Measurements from ENCODE around the gene PCSK6. TPM values are rescaled to one million over a fixed set of nuclear protein-coding genes. Genes with fewer than 3 reads are reported as not detected.

Gene PCSK6
- total RNA-seq, 2 experiments from 2014 or later, result 0.25 to 0.64 TPM

- H3K9me3 Mint-ChIP-seq, result no peaks in the 10 kb centered on the region
- H3K36me3 Mint-ChIP-seq (ENCODE audit: low read depth), result no peaks in the 10 kb centered on the region
- intact Hi-C loops (cut with micrococcal nuclease), result no loop called here
- H3K27ac Mint-ChIP-seq, result no peak overlapping the region
- H3K4me3 Mint-ChIP-seq, result no peak overlapping the region
- CTCF ChIA-PET, result no interaction called here
- no peaks in the 10 kb centered on the region for H3K4me1 Mint-ChIP-seq (ENCODE audit: low read depth)
- peaks cover 15% of the 10 kb centered on the region for H3K27me3 Mint-ChIP-seq (ENCODE audit: low read depth)
- DNase-seq, result no peak
These were observed 6.8 kb downstream of the PCSK6 start for GRCh38 chr15:101482526-101483371.

- no peak for DNase-seq
- Mint-ChIP-seq H3K4me1 (ENCODE audit: low read depth) (no peaks in the 10 kb centered on the region), H3K27me3 (ENCODE audit: low read depth) (peaks cover 11% of the 10 kb centered on the region), H3K36me3 (ENCODE audit: low read depth) (no peaks in the 10 kb centered on the region), H3K27ac (no peak overlapping the region), H3K9me3 (no peaks in the 10 kb centered on the region), H3K4me3 (no peak overlapping the region)
- CTCF ChIA-PET, result no interaction called here
- intact Hi-C loops (cut with micrococcal nuclease), result no loop called here
These were observed 7.5 kb downstream of the PCSK6 start for GRCh38 chr15:101481917-101482525.

GRCh38 chr15:101481381-101481705 is 8.2 kb downstream of the PCSK6 start:
- intact Hi-C loops (cut with micrococcal nuclease), result no loop called here

GRCh38 chr15:101480613-101481380 is 8.7 kb downstream of the PCSK6 start:
- Mint-ChIP-seq H3K27ac (no peak overlapping the region), H3K27me3 (ENCODE audit: low read depth) (peaks cover 2% of the 10 kb centered on the region), H3K9me3 (no peaks in the 10 kb centered on the region), H3K4me1 (ENCODE audit: low read depth) (no peaks in the 10 kb centered on the region), H3K36me3 (ENCODE audit: low read depth) (no peaks in the 10 kb centered on the region), H3K4me3 (no peak overlapping the region)
- no peak for DNase-seq
- CTCF ChIA-PET, result no interaction called here
- intact Hi-C loops (cut with micrococcal nuclease), result no loop called here

More at GRCh38 chr15:101481381-101481705, 8.2 kb downstream of the PCSK6 start:
- H3K27ac Mint-ChIP-seq, result no peak overlapping the region
- H3K9me3 Mint-ChIP-seq, result no peaks in the 10 kb centered on the region
- H3K4me1 Mint-ChIP-seq (ENCODE audit: low read depth), result no peaks in the 10 kb centered on the region
- CTCF ChIA-PET, result no interaction called here
- DNase-seq, result no peak
- no peaks in the 10 kb centered on the region for H3K36me3 Mint-ChIP-seq (ENCODE audit: low read depth)
- H3K4me3 Mint-ChIP-seq, result no peak overlapping the region
- H3K27me3 Mint-ChIP-seq (ENCODE audit: low read depth), result peaks cover 4% of the 10 kb centered on the region

GRCh38 chr15:101479851-101480612 is 9.5 kb downstream of the PCSK6 start:
- CTCF ChIA-PET, result no interaction called here
- H3K27ac Mint-ChIP-seq, result no peak overlapping the region
- intact Hi-C loops (cut with micrococcal nuclease), result no loop called here
- no peaks in the 10 kb centered on the region for H3K9me3 Mint-ChIP-seq
- no peak for DNase-seq
- H3K4me1 Mint-ChIP-seq (ENCODE audit: low read depth), result no peaks in the 10 kb centered on the region
- no peak overlapping the region for H3K4me3 Mint-ChIP-seq
- H3K36me3 Mint-ChIP-seq (ENCODE audit: low read depth), result no peaks in the 10 kb centered on the region
- H3K27me3 Mint-ChIP-seq (ENCODE audit: low read depth), result peaks cover 1% of the 10 kb centered on the region

- Mint-ChIP-seq H3K9me3 (no peaks in the 10 kb centered on the region), H3K4me1 (ENCODE audit: low read depth) (no peaks in the 10 kb centered on the region), H3K4me3 (no peak overlapping the region), H3K36me3 (ENCODE audit: low read depth) (no peaks in the 10 kb centered on the region), H3K27ac (no peak overlapping the region), H3K27me3 (ENCODE audit: low read depth) (peaks cover 3% of the 10 kb centered on the region)
- no peak for DNase-seq
- CTCF ChIA-PET, result no interaction called here
- intact Hi-C loops (cut with micrococcal nuclease), result no loop called here
These were observed 10.1 kb downstream of the PCSK6 start for GRCh38 chr15:101479342-101479845.

GRCh38 chr15:101478701-101479341 is 10.7 kb downstream of the PCSK6 start:
- intact Hi-C loops (cut with micrococcal nuclease), result no loop called here
- H3K27ac Mint-ChIP-seq, result no peak overlapping the region
- no peak overlapping the region for H3K4me3 Mint-ChIP-seq
- no peaks in the 10 kb centered on the region for H3K4me1 Mint-ChIP-seq (ENCODE audit: low read depth)
- H3K27me3 Mint-ChIP-seq (ENCODE audit: low read depth), result peaks cover 3% of the 10 kb centered on the region
- DNase-seq, result no peak
- no peaks in the 10 kb centered on the region for H3K9me3 Mint-ChIP-seq
- H3K36me3 Mint-ChIP-seq (ENCODE audit: low read depth), result no peaks in the 10 kb centered on the region
- CTCF ChIA-PET, result no interaction called here

GRCh38 chr15:101477851-101478362 is 11.6 kb downstream of the PCSK6 start:
- CTCF ChIA-PET, result no interaction called here
- no peak for DNase-seq
- Mint-ChIP-seq H3K36me3 (ENCODE audit: low read depth) (no peaks in the 10 kb centered on the region), H3K4me1 (ENCODE audit: low read depth) (no peaks in the 10 kb centered on the region), H3K27me3 (ENCODE audit: low read depth) (peaks cover 3% of the 10 kb centered on the region), H3K27ac (no peak overlapping the region), H3K9me3 (no peaks in the 10 kb centered on the region), H3K4me3 (no peak overlapping the region)
- intact Hi-C loops (cut with micrococcal nuclease), result no loop called here

- intact Hi-C loops (cut with micrococcal nuclease), result no loop called here
- H3K4me3 Mint-ChIP-seq, result no peak overlapping the region
- no peak overlapping the region for H3K27ac Mint-ChIP-seq
- CTCF ChIA-PET, result no interaction called here
- DNase-seq, result no peak
- H3K4me1 Mint-ChIP-seq (ENCODE audit: low read depth), result no peaks in the 10 kb centered on the region
- no peaks in the 10 kb centered on the region for H3K36me3 Mint-ChIP-seq (ENCODE audit: low read depth)
- no peaks in the 10 kb centered on the region for H3K9me3 Mint-ChIP-seq
- peaks cover 3% of the 10 kb centered on the region for H3K27me3 Mint-ChIP-seq (ENCODE audit: low read depth)
These were observed 12.8 kb downstream of the PCSK6 start for GRCh38 chr15:101476756-101477155.

GRCh38 chr15:101474983-101475382 is 14.5 kb downstream of the PCSK6 start:
- Mint-ChIP-seq H3K27me3 (ENCODE audit: low read depth) (peaks cover 3% of the 10 kb centered on the region), H3K27ac (no peak overlapping the region), H3K4me3 (no peak overlapping the region), H3K4me1 (ENCODE audit: low read depth) (no peaks in the 10 kb centered on the region), H3K9me3 (no peaks in the 10 kb centered on the region), H3K36me3 (ENCODE audit: low read depth) (no peaks in the 10 kb centered on the region)
- intact Hi-C loops (cut with micrococcal nuclease), result no loop called here
- DNase-seq, result no peak
- CTCF ChIA-PET, result no interaction called here

GRCh38 chr15:101474233-101474632 is 15.3 kb downstream of the PCSK6 start:
- Mint-ChIP-seq H3K27ac (no peak overlapping the region), H3K4me1 (ENCODE audit: low read depth) (no peaks in the 10 kb centered on the region), H3K27me3 (ENCODE audit: low read depth) (peaks cover 3% of the 10 kb centered on the region), H3K4me3 (no peak overlapping the region), H3K36me3 (ENCODE audit: low read depth) (no peaks in the 10 kb centered on the region), H3K9me3 (no peaks in the 10 kb centered on the region)
- CTCF ChIA-PET, result no interaction called here
- no peak for DNase-seq
- intact Hi-C loops (cut with micrococcal nuclease), result no loop called here

Measured in activated naive CD4-positive, alpha-beta T cell treated with anti-CD3 and anti-CD28 coated beads for 36 hours (primary cell).